AG10803 (cell line): ENCODE measurements around the gene MTHFSD.

ENCODE experiments used
- DNase-seq: peaks from one replicate; pipeline ENCODE4 v3.0.0; 2010; ENCODE audit warnings: low read depth
- H3K4me3 ChIP-seq: 2 replicates; pipeline ENCODE4 v1.5.1; 2011; ENCODE audit warnings: mild to moderate bottlenecking, low read length, control low read depth
- CTCF ChIP-seq: conservative IDR thresholded peaks from 2 replicates; pipeline ENCODE4 v1.5.1; 2011; ENCODE audit warnings: mild to moderate bottlenecking, low read length, control low read depth, inconsistent platforms

Gene MTHFSD

GRCh38 chr16:86534779-86535615, 20.0 kb downstream of the MTHFSD start:
- no peak overlapping the region for H3K4me3 ChIP-seq
- TF ChIP-seq CTCF, result no peak
- no peak for DNase-seq

GRCh38 chr16:86533767-86534351, 21.2 kb downstream of the MTHFSD start:
- TF ChIP-seq CTCF, result no peak
- no peak for DNase-seq
- no peak overlapping the region for H3K4me3 ChIP-seq

- H3K4me3 ChIP-seq, result no peak overlapping the region
- DNase-seq, result no peak
- TF ChIP-seq CTCF, result no peak
Measured at GRCh38 chr16:86533076-86533475, 22.0 kb downstream of the MTHFSD start.

GRCh38 chr16:86532526-86532815, 22.6 kb downstream of the MTHFSD start:
- TF ChIP-seq CTCF, result no peak
- no peak for DNase-seq
- H3K4me3 ChIP-seq, result no peak overlapping the region

- no peak overlapping the region for H3K4me3 ChIP-seq
- TF ChIP-seq CTCF, result no peak
- DNase-seq, result no peak
Measured at GRCh38 chr16:86531641-86532525, 23.2 kb downstream of the MTHFSD start.

- no peak for TF ChIP-seq CTCF
- H3K4me3 ChIP-seq, result no peak overlapping the region
- no peak for DNase-seq
Measured at GRCh38 chr16:86531191-86531545, 23.9 kb downstream of the MTHFSD start.
